T-helper 2 cell (primary cell): ENCODE results near the gene CIDEA.

Experiments
- DNase-seq, 5 experiments: peaks; one replicate each; pipeline versions ENCODE4 v3.0.0 to v3.0.0-alpha.2; 2012 to 2022

Gene CIDEA

DNA sequence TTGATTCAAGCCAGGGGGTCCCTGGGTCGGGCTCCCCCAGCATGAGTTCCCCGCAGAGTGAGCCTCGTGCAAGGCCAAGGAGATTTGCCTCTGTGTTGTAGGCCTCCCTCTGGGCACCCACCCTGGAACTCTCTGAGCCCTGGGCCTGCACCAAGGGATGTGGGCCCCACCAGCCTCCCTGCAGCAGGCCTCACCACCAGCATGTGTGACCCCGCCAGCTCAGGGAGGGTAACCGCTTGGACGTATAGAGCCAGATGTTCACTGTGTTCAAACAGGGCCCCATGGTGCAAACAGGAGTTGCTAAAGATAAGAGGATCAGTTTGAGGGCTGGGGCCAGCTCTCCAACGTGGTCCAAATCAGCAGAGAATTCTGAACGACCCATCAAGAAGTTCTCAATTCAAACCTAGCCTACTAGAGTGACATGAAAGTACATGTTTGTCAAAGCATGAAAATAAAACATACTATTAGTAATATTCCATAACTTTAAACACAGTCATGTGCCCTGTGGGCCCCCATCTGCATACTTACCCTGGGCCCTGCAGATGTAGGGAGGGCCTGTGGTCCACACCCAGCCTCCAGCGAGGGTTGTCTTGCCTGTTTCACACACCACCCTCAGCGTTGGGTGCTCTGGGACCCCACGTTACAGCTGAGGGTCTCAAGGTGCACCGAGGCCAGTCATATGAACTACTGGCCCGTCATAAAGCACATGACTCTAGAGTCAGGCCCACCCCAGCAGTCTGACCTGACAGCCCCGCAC, 48.4 kb downstream of the CIDEA start:
- no peak for DNase-seq

DNA sequence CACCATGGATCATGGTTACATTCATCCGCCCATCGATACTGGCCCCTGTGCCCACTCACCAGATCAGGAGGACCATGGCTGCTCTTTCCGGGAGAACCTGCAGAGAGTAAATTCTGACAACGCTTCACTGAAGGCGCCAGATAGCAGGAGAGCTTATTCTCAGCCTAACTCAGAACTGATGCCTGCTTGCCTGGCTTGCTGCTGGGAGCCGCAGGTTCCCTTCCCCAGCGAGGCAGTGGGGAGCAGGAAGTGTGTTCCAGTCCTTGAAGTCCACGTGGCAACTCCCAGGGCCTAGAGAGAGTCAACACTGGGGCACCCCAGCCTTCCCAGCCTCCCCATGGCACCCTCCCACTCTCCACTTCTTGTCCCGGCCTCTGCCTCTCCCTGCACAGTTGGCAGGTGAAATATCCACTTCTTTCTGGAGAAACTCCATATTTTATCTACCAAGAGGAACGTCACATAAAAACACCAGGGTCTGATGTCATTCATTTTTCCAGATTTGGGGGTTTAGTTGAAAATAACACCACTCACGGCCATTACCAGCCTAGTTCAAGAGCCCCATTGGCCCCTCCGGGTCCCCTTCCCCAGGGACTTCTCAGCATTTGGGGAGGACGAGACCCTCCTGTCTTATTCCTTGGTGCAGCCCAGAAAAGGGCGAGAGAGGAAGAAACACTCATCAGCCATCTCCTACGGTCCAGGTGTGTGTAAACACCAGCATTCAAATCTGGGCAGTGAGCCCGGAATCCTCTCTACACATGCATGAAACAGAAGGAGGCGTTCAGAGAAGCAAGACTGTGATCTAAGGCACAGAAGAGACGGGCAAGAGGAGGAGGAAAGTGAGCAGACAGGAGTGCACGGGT, 50.4 kb downstream of the CIDEA start:
- DNase-seq = no peak

- no peak for DNase-seq
These were observed 51.0 kb downstream of the CIDEA start for GRCh38 chr18:12305211-12305610.

- DNase-seq = no peak
These were observed 51.9 kb downstream of the CIDEA start for GRCh38 chr18:12305930-12306629.

- no peak for DNase-seq
These were observed 52.9 kb downstream of the CIDEA start for GRCh38 chr18:12306752-12307700.

GRCh38 chr18:12307701-12308385, 53.7 kb downstream of the CIDEA start, which contains the start of gene TUBB6:
Gene TUBB6, plus strand, starts transcription at chr18:12308241. Its CDS starts 52 bp downstream, at chr18:12308293.
- peak in 1 of 5 experiments; percentile 11 for DNase-seq

GRCh38 chr18:12308386-12309100, 54.4 kb downstream of the CIDEA start:
- DNase-seq = peak in 1 of 5 experiments; percentile 25

DNA sequence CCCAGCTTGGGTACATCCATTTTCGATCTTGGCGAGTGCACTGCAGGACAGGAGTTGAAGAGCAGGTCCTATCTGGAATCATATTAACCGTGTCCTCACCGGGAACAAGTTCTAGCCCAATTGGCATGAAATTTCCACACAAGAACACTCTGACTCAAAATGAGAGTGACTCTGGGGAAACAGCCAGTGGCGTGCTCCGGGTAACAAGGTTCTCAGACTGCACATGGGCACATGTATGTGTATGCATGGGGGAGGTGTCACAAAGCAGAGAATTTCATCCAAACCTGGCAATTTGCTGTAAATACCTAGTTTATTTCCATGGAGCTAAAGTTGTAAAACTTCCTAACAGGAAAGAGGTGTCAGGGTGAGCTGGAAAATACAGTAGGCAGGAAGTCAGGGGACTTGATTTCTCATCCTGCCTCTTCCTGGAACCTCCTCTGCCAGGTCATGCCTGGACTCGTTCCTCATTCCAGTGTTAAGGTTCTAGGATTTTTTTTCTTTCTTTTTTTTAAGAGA, 55.6 kb downstream of the CIDEA start:
- DNase-seq = no peak

DNA sequence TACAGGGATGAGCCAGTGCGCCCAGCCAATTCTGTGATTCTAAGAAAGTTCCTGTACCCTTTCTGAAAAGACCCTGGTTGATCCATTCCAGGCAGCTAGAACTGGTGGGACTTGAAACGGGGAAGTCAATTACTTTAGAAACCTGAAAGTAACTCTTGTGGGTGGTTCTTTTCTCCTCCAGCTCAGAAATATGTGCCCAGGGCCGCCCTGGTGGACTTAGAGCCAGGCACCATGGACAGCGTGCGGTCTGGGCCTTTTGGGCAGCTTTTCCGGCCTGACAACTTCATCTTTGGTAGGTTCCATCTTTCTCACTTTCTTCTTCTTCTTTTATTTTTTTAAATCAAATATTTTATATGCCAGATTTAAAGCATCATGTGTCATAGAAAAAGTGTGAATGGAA, 56.6 kb downstream of the CIDEA start:
- no peak for DNase-seq

DNA sequence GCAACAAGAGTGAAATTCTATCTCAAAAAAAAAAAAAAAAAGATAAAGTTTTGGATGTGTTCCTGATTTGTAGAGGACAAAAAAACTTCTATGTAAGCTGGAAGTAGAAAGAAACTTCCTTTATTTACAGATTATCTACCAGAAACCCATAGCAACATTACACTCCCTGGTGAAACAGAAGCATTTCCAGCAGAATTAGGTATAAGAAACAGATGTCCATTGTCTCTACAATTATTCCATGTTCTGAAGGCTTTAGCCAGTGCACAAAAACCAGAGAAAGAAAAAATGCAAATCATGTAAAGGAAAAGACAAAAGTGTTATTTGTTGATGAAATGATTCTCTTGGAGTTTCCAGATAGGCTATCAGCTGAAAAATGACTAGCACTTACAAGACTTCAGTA, 58.8 kb downstream of the CIDEA start:
- no peak for DNase-seq

DNA sequence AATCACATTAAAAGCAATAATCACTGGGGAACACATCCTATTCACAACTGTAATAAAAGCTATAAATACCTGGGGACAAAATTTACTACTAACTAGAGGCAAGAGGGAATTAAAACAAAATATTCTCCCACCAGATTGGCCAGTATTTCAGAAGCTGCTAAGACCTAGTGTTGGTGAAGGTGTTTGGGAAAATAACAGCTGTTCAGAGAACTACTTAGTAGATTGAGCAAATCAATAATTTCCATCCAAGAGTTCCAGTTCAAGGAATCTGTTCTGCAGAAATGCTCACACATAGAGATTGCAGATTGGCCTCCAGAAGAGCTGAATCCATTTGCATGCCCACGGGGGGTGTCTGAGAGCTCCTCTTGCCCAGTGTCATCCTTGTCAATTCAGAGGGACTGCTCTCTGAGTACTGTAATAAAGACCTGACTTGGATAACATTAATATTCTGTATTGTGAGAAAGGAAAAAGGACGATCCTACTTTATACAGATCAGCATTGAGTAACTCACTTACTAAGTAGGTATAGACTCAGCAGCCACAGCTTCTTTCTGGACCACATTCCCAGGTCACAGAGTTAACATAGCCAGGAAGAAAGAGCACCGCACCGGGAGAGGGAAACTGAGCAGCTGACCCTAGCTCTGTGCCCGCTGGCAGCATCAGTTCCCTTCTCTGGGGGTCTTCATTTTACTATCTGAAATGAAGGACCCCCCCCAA, 59.5 kb downstream of the CIDEA start:
- DNase-seq = no peak

- DNase-seq = no peak
These were observed 60.6 kb downstream of the CIDEA start for GRCh38 chr18:12314591-12315305.

GRCh38 chr18:12315490-12315889, 61.3 kb downstream of the CIDEA start:
- no peak for DNase-seq

GRCh38 chr18:12315911-12316310, 61.8 kb downstream of the CIDEA start:
- no peak for DNase-seq

DNA sequence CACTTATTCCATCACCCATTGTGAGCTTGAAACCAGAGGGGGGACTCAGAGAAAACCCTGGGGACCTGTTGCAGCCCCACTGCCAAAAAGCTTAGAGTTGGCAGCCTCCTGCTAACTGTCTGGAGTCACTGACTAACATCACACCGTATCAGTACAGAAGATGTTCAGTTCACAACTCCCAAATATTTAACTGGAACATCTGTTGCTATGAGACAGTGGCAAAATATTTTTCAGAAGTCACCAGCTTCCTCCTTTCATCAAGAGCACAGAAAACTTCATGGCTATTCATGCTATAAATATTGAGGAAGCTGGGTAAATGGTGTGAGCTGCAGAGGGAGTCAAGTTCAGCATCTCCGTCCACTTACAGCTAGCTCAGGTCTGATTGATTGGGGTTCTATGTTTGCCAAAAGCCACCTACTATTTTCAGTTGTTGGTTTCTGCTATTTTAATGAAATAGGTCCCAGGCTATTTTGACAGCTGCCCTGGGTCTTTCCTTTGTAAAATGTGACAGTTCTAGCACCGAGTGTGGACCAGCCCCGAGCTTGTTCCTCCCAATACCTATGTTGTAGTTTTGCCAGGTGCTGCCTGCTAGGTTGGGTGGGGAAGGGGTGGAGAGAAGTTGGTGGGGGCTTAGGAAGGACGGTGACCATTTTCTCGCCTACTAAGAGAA, 63.6 kb downstream of the CIDEA start:
- DNase-seq = no peak

DNA sequence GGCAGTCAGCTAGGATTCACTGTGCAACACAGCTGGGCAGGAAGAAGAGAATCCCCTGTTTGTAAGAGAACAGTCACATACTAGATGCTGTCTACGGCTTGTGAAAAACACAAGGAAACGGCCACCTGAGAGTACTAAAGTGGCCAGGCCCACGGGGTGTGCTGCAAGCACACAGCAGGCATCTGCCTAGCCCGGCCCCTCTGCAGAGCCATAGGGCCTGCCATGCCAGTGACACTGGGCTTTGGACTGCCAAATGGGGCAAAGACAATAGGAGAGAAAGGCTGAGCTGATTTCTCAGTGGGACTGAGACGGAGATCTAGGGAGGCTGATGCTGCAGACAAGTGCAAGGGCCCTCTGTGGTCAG, 64.2 kb downstream of the CIDEA start:
- DNase-seq = no peak

- no peak for DNase-seq
These were observed 64.7 kb downstream of the CIDEA start for GRCh38 chr18:12318857-12319256.

GRCh38 chr18:12321333-12321732, 67.2 kb downstream of the CIDEA start:
- no peak for DNase-seq
